Activated CD8-positive, alpha-beta memory T cell treated with anti-CD3 and anti-CD28 coated beads, Interleukin-2, amount 50 U/mL, for 24 hours (primary cell): ENCODE measurements around the gene ERLIN1.
"Not testable (repeated sequence)": the region's sequence is repeated elsewhere in the genome, so short reads cannot be mapped to it uniquely, and the experiment has no call there.

Source experiments
- DNase-seq: peaks from one replicate; pipeline ENCODE4 v3.0.0-alpha.2; 2020; ENCODE audit errors: extremely low read depth

The ERLIN1 gene

GRCh38 chr10:100133801-100134200 lies 52.0 kb downstream of the ERLIN1 start:
- DNase-seq = no peak

- DNase-seq = no peak
Observed at GRCh38 chr10:100132427-100132826, 53.4 kb downstream of the ERLIN1 start.

- DNase-seq = no peak
Observed at GRCh38 chr10:100131571-100131970, 54.3 kb downstream of the ERLIN1 start.

GRCh38 chr10:100130831-100131230 lies 55.0 kb downstream of the ERLIN1 start:
- no peak for DNase-seq

- no peak for DNase-seq
Observed at GRCh38 chr10:100129424-100129823, 56.4 kb downstream of the ERLIN1 start.

- no peak for DNase-seq
Observed at GRCh38 chr10:100128951-100129350, 56.9 kb downstream of the ERLIN1 start.

- not testable (repeated sequence) for DNase-seq
Observed at GRCh38 chr10:100125335-100125734, 60.5 kb downstream of the ERLIN1 start.

- DNase-seq = no peak
Observed at GRCh38 chr10:100124097-100124496, 61.7 kb downstream of the ERLIN1 start.

- no peak for DNase-seq
Observed at GRCh38 chr10:100122780-100123179, 63.0 kb downstream of the ERLIN1 start.

- no peak for DNase-seq
Observed at GRCh38 chr10:100120550-100120949, 65.3 kb downstream of the ERLIN1 start.

- DNase-seq = no peak
Observed at GRCh38 chr10:100119726-100120125, 66.1 kb downstream of the ERLIN1 start.

GRCh38 chr10:100114976-100115770 lies 70.7 kb downstream of the ERLIN1 start:
- no peak for DNase-seq

- no peak for DNase-seq
Observed at GRCh38 chr10:100114460-100114859, 71.4 kb downstream of the ERLIN1 start.

GRCh38 chr10:100109670-100110069 lies 76.2 kb downstream of the ERLIN1 start:
- no peak for DNase-seq

- no peak for DNase-seq
Observed at GRCh38 chr10:100106865-100107264, 79.0 kb downstream of the ERLIN1 start.

GRCh38 chr10:100104300-100104699 lies 81.5 kb downstream of the ERLIN1 start:
- DNase-seq = no peak

- no peak for DNase-seq
Observed at GRCh38 chr10:100103581-100103980, 82.2 kb downstream of the ERLIN1 start.

- no peak for DNase-seq
Observed at GRCh38 chr10:100101192-100102076, 84.4 kb downstream of the ERLIN1 start.

GRCh38 chr10:100100651-100101184 lies 85.1 kb downstream of the ERLIN1 start:
- DNase-seq = no peak
